Neural cell (in vitro differentiated cells): ENCODE measurements around the gene FBXW8. TPM values are rescaled to one million over a fixed set of nuclear protein-coding genes. Genes with fewer than 3 reads are reported as not detected.

ENCODE experiments used
- H2AFZ ChIP-seq: fragments of 200-600, 300-800 bp; sonication (generic), shearing (Covaris generic); 2 replicates; pipeline ENCODE4 v1.6.0; 2014; ENCODE audit warnings: low read depth, mild to moderate bottlenecking, antibody characterized with exemption, low read length, moderate library complexity
- H3F3A ChIP-seq: fragments of 200-600 bp; shearing (Covaris generic); 2 replicates; pipeline ENCODE4 v1.6.1; 2016; ENCODE audit warnings: mild to moderate bottlenecking, moderate library complexity, mixed read lengths, antibody characterized with exemption, low read length; ENCODE audit not compliant: insufficient read depth, poor library complexity, severe bottlenecking
- H3K27ac ChIP-seq: fragments of 200-600, 300-800 bp; sonication (generic), shearing (Covaris generic); 2 replicates; pipeline ENCODE4 v1.5.1; 2014; ENCODE audit warnings: mild to moderate bottlenecking, low read length, moderate library complexity
- H3K27me3 ChIP-seq: fragments of 300-800, 200-600 bp; sonication (generic), shearing (Covaris generic); 2 replicates; pipeline ENCODE4 v1.6.0; 2014; ENCODE audit warnings: mild to moderate bottlenecking, low read depth, low read length, moderate library complexity; ENCODE audit not compliant: insufficient read depth
- H3K36me3 ChIP-seq: fragments of 300-800, 200-600 bp; sonication (generic), shearing (Covaris generic); 2 replicates; pipeline ENCODE4 v1.5.1; 2014; ENCODE audit warnings: mild to moderate bottlenecking, antibody characterized with exemption, low read length, moderate library complexity; ENCODE audit not compliant: insufficient read depth
- H3K4me2 ChIP-seq: fragments of 300-800, 200-600 bp; sonication (generic), shearing (Covaris generic); 2 replicates; pipeline ENCODE4 v1.6.0; 2014; ENCODE audit warnings: mild to moderate bottlenecking, low read length
- H3K4me3 ChIP-seq: fragments of 300-800, 200-600 bp; sonication (generic), shearing (Covaris generic); 2 replicates; pipeline ENCODE4 v1.5.1; 2014; ENCODE audit warnings: mild to moderate bottlenecking, low read length, moderate library complexity
- H3K79me2 ChIP-seq: fragments of 200-600 bp; shearing (Covaris generic); replicated peaks from 2 replicates; pipeline ENCODE4 v1.6.0; 2014; ENCODE audit warnings: mild to moderate bottlenecking, low read length, moderate library complexity; ENCODE audit not compliant: insufficient read depth
- H3K9ac ChIP-seq: fragments of 300-800, 200-600 bp; sonication (generic), shearing (Covaris generic); 2 replicates; pipeline ENCODE4 v1.6.1; 2016; ENCODE audit warnings: mild to moderate bottlenecking, low read length, mixed read lengths
- H3K9me2 ChIP-seq: fragments of 200-600 bp; shearing (Covaris generic); 2 replicates; pipeline ENCODE4 v1.6.1; 2016; ENCODE audit warnings: mild to moderate bottlenecking, low read length, mixed read lengths; ENCODE audit not compliant: insufficient read depth
- H3K9me3 ChIP-seq: fragments of 200-600, 300-800 bp; sonication (generic), shearing (Covaris generic); 2 replicates; pipeline ENCODE4 v1.6.1; 2016; ENCODE audit warnings: mild to moderate bottlenecking, mixed run types, low read length, moderate library complexity, mixed read lengths
- H4K20me1 ChIP-seq: fragments of 200-600 bp; shearing (Covaris generic); 2 replicates; pipeline ENCODE4 v1.6.1; 2016; ENCODE audit warnings: mild to moderate bottlenecking, mixed run types; ENCODE audit not compliant: insufficient read depth
- CTCF ChIP-seq: fragments of 450-650 bp; IDR thresholded peaks from 2 replicates; pipeline ENCODE4 v1.5.1; 2014; ENCODE audit warnings: antibody characterized with exemption, mild to moderate bottlenecking, moderate library complexity; ENCODE audit not compliant: poor library complexity, severe bottlenecking
- EP300 ChIP-seq: fragments of 450-650 bp; conservative IDR thresholded peaks from 2 replicates; pipeline ENCODE4 v1.6.1; 2014; ENCODE audit warnings: antibody characterized with exemption, mild to moderate bottlenecking, moderate library complexity; ENCODE audit not compliant: poor library complexity, severe bottlenecking
- EZH2 ChIP-seq: fragments of 200-600, 300-800 bp; shearing (Covaris generic), sonication (generic); IDR thresholded peaks from 2 replicates; pipeline ENCODE4 v1.6.1; 2014; ENCODE audit warnings: antibody characterized with exemption, low read length, borderline replicate concordance, mild to moderate bottlenecking; ENCODE audit not compliant: insufficient read depth, poor library complexity, severe bottlenecking
- MXI1 ChIP-seq: fragments of 450-650 bp; conservative IDR thresholded peaks from 2 replicates; pipeline ENCODE4 v1.6.1; 2014; ENCODE audit warnings: antibody characterized with exemption, mild to moderate bottlenecking; ENCODE audit not compliant: poor library complexity, severe bottlenecking
- POLR2AphosphoS5 ChIP-seq: IDR thresholded peaks from 2 replicates; pipeline ENCODE4 v1.6.1; 2012
- RAD21 ChIP-seq: fragments of 450-650 bp; conservative IDR thresholded peaks from 2 replicates; pipeline ENCODE4 v1.6.1; 2014; ENCODE audit warnings: antibody characterized with exemption, mild to moderate bottlenecking, moderate library complexity
- SMC3 ChIP-seq: fragments of 450-650 bp; conservative IDR thresholded peaks from 2 replicates; pipeline ENCODE4 v1.6.1; 2014; ENCODE audit warnings: antibody characterized with exemption, mild to moderate bottlenecking, moderate library complexity; ENCODE audit not compliant: poor library complexity
- TAF1 ChIP-seq: IDR thresholded peaks from 2 replicates; pipeline ENCODE4 v1.6.1; 2012; ENCODE audit warnings: low read depth
- polyA plus RNA-seq: library from polyadenylated mRNA; depleted of rRNA; stranded (reverse); fragments of >200 nt; gene quantifications from 2 replicates; pipeline ENCODE4 v1.2.3, GENCODE V29; 2014
- TF ChIP-seq, protein P1 (sequence below): IDR thresholded peaks from 2 replicates; pipeline ENCODE4 v1.6.1; 2012; ENCODE audit warnings: borderline replicate concordance

FBXW8 gene
- polyA plus RNA-seq, 1 donor from 2014 or later = 5.6 TPM

- TF ChIP-seq EP300 = no peak
- TF ChIP-seq MXI1 = no peak
- TF ChIP-seq POLR2AphosphoS5 = no peak
- no peak for TF ChIP-seq SMC3
- TF ChIP-seq TAF1 = no peak
- no peak for TF ChIP-seq EZH2
- TF ChIP-seq, protein P1, sequence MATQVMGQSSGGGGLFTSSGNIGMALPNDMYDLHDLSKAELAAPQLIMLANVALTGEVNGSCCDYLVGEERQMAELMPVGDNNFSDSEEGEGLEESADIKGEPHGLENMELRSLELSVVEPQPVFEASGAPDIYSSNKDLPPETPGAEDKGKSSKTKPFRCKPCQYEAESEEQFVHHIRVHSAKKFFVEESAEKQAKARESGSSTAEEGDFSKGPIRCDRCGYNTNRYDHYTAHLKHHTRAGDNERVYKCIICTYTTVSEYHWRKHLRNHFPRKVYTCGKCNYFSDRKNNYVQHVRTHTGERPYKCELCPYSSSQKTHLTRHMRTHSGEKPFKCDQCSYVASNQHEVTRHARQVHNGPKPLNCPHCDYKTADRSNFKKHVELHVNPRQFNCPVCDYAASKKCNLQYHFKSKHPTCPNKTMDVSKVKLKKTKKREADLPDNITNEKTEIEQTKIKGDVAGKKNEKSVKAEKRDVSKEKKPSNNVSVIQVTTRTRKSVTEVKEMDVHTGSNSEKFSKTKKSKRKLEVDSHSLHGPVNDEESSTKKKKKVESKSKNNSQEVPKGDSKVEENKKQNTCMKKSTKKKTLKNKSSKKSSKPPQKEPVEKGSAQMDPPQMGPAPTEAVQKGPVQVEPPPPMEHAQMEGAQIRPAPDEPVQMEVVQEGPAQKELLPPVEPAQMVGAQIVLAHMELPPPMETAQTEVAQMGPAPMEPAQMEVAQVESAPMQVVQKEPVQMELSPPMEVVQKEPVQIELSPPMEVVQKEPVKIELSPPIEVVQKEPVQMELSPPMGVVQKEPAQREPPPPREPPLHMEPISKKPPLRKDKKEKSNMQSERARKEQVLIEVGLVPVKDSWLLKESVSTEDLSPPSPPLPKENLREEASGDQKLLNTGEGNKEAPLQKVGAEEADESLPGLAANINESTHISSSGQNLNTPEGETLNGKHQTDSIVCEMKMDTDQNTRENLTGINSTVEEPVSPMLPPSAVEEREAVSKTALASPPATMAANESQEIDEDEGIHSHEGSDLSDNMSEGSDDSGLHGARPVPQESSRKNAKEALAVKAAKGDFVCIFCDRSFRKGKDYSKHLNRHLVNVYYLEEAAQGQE = no peak
- no peak for TF ChIP-seq CTCF
- no peak for TF ChIP-seq RAD21
- Histone ChIP-seq H3K9me2 (no peaks in the 10 kb centered on the region), H3K9me3 (no peaks in the 10 kb centered on the region), H3K27me3 (no peaks in the 10 kb centered on the region), H3K4me3 (no peak overlapping the region), H3K79me2 (no peaks in the 10 kb centered on the region), H2AFZ (no peak overlapping the region), H3K4me2 (no peak overlapping the region), H3F3A (no peaks in the 10 kb centered on the region), H3K27ac (no peak overlapping the region), H4K20me1 (no peaks in the 10 kb centered on the region), H3K36me3 (peaks cover 12% of the 10 kb centered on the region), H3K9ac (no peak overlapping the region)
Observed at GRCh38 chr12:116990329-116990728, 79.6 kb downstream of the FBXW8 start.

- no peak for TF ChIP-seq EP300
- TF ChIP-seq SMC3 = no peak
- Histone ChIP-seq H2AFZ (no peak overlapping the region), H4K20me1 (no peaks in the 10 kb centered on the region), H3K9me3 (no peaks in the 10 kb centered on the region), H3K4me2 (no peak overlapping the region), H3K4me3 (no peak overlapping the region), H3K9me2 (no peaks in the 10 kb centered on the region), H3K9ac (no peak overlapping the region), H3K27me3 (no peaks in the 10 kb centered on the region), H3K36me3 (peaks cover 6% of the 10 kb centered on the region), H3K27ac (no peak overlapping the region), H3K79me2 (no peaks in the 10 kb centered on the region), H3F3A (no peaks in the 10 kb centered on the region)
Observed at GRCh38 chr12:116990971-116991966, 80.5 kb downstream of the FBXW8 start.
